WTC11 (cell line): ENCODE data around the gene COA5. TPM values are rescaled to one million over a fixed set of nuclear protein-coding genes. Genes with fewer than 3 reads are reported as not detected.

Source experiments
- ATAC-seq: fragments of 200-7000 bp; cut with Tn5 transposase; 2 replicates; pipeline ENCODE4 v1.10.0; 2021; ENCODE audit warnings: mild to moderate bottlenecking, moderate library complexity
- CTCF ChIA-PET: fragments of 300-600 bp; sonication (Branson Sonifier 250); formaldehyde crosslinking; loops from one replicate; lab custom pipeline; 2021; ENCODE audit warnings: antibody characterized with exemption; lab: Charles Lee
- POLR2A ChIA-PET: fragments of 350-600 bp; sonication (Branson Sonifier 250); formaldehyde crosslinking; loops from one replicate; lab custom pipeline; 2021; ENCODE audit warnings: antibody characterized with exemption; lab: Charles Lee
- DNase-seq: peaks from one replicate; pipeline ENCODE4 v3.0.0; 2021; ENCODE audit warnings: low spot score
- H3K27ac Mint-ChIP-seq: 2 replicates; pipeline ENCODE4 v1.8.0; 2021; ENCODE audit warnings: mixed read lengths
- H3K27me3 Mint-ChIP-seq: 2 replicates; pipeline ENCODE4 v1.8.0; 2021; ENCODE audit warnings: low read depth, mild to moderate bottlenecking, moderate library complexity, mixed read lengths
- H3K36me3 Mint-ChIP-seq: 2 replicates; pipeline ENCODE4 v1.8.0; 2021; ENCODE audit warnings: mixed read lengths
- H3K4me1 Mint-ChIP-seq: 2 replicates; pipeline ENCODE4 v1.8.0; 2022; ENCODE audit warnings: mixed read lengths
- H3K4me3 Mint-ChIP-seq: 2 replicates; pipeline ENCODE4 v1.8.0; 2021; ENCODE audit warnings: mild to moderate bottlenecking, moderate library complexity, mixed read lengths
- H3K9me3 Mint-ChIP-seq: 2 replicates; pipeline ENCODE4 v1.8.0; 2021; ENCODE audit warnings: mixed read lengths
- ATF2 ChIP-seq: sonication (generic); formaldehyde crosslinking; IDR thresholded peaks from 2 replicates; pipeline ENCODE4 v1.8.1; 2022; ENCODE audit warnings: low read depth, missing genetic modification reagents, borderline replicate concordance
- E2F5 ChIP-seq: sonication (generic); formaldehyde crosslinking; IDR thresholded peaks from 2 replicates; pipeline ENCODE4 v1.8.1; 2022; ENCODE audit warnings: mild to moderate bottlenecking, moderate library complexity, missing genetic modification reagents
- FOXK1 ChIP-seq: sonication (generic); formaldehyde crosslinking; IDR thresholded peaks from 2 replicates; pipeline ENCODE4 v1.8.0; 2022; ENCODE audit warnings: mild to moderate bottlenecking, moderate library complexity, missing genetic modification reagents
- FOXP1 ChIP-seq: sonication (generic); formaldehyde crosslinking; IDR thresholded peaks from 2 replicates; pipeline ENCODE4 v1.8.0; 2022; ENCODE audit warnings: missing genetic modification reagents, mild to moderate bottlenecking, moderate library complexity, borderline replicate concordance
- GABPB1 ChIP-seq: sonication (generic); formaldehyde crosslinking; IDR thresholded peaks from 2 replicates; pipeline ENCODE4 v1.8.1; 2023; ENCODE audit warnings: mild to moderate bottlenecking, missing genetic modification reagents
- GRHL2 ChIP-seq: fragments of 250-450 bp; sonication (Bioruptor Pico); IDR thresholded peaks from 2 replicates; pipeline ENCODE4 v1.8.0; 2022; ENCODE audit warnings: mild to moderate bottlenecking, moderate library complexity; ENCODE audit not compliant: insufficient replicate concordance, severe bottlenecking
- HMGXB4 ChIP-seq: sonication (generic); formaldehyde crosslinking; IDR thresholded peaks from 2 replicates; pipeline ENCODE4 v1.8.1; 2023; ENCODE audit warnings: mild to moderate bottlenecking, moderate library complexity, missing genetic modification reagents
- IRF2 ChIP-seq: sonication (generic); formaldehyde crosslinking; IDR thresholded peaks from 2 replicates; pipeline ENCODE4 v1.8.0; 2022; ENCODE audit warnings: low read depth, missing genetic modification reagents, borderline replicate concordance
- KAT7 ChIP-seq: sonication (generic); formaldehyde crosslinking; IDR thresholded peaks from 2 replicates; pipeline ENCODE4 v1.8.1; 2023; ENCODE audit warnings: missing genetic modification reagents, mild to moderate bottlenecking, borderline replicate concordance
- MYBL2 ChIP-seq: sonication (generic); formaldehyde crosslinking; IDR thresholded peaks from 2 replicates; pipeline ENCODE4 v1.8.1; 2023; ENCODE audit warnings: mild to moderate bottlenecking, moderate library complexity, missing genetic modification reagents
- RELA ChIP-seq: sonication (generic); formaldehyde crosslinking; IDR thresholded peaks from 2 replicates; pipeline ENCODE4 v1.8.1; 2022; ENCODE audit warnings: missing genetic modification reagents, mild to moderate bottlenecking, borderline replicate concordance
- SP1 ChIP-seq: sonication (generic); formaldehyde crosslinking; conservative IDR thresholded peaks from 2 replicates; pipeline ENCODE4 v1.8.1; 2022; ENCODE audit warnings: missing genetic modification reagents
- TP53 ChIP-seq: sonication (generic); formaldehyde crosslinking; IDR thresholded peaks from 2 replicates; pipeline ENCODE4 v1.8.1; 2023; ENCODE audit warnings: mild to moderate bottlenecking, missing genetic modification reagents
- ZBTB21 ChIP-seq: sonication (generic); formaldehyde crosslinking; IDR thresholded peaks from 2 replicates; pipeline ENCODE4 v1.8.1; 2023; ENCODE audit warnings: mild to moderate bottlenecking, missing genetic modification reagents, borderline replicate concordance
- ZNF263 ChIP-seq: sonication (generic); formaldehyde crosslinking; IDR thresholded peaks from 2 replicates; pipeline ENCODE4 v1.8.1; 2022; ENCODE audit warnings: low read depth, mild to moderate bottlenecking, moderate library complexity, missing genetic modification reagents
- ZNF396 ChIP-seq: fragments of 250-450 bp; sonication (Bioruptor Pico); IDR thresholded peaks from 2 replicates; pipeline ENCODE4 v1.8.0; 2021; ENCODE audit warnings: mild to moderate bottlenecking, moderate library complexity, borderline replicate concordance
- ZNF532 ChIP-seq: fragments of 250-450 bp; sonication (Bioruptor Pico); IDR thresholded peaks from 2 replicates; pipeline ENCODE4 v1.9.0; 2021; ENCODE audit warnings: mild to moderate bottlenecking, borderline replicate concordance
- total RNA-seq: library from RNA; stranded (reverse); gene quantifications from 3 replicates; pipeline ENCODE4 v1.2.3, GENCODE V29; 2021
- TF ChIP-seq, protein P1 (sequence below): sonication (generic); formaldehyde crosslinking; conservative IDR thresholded peaks from 2 replicates; pipeline ENCODE4 v1.8.1; 2022; ENCODE audit warnings: mild to moderate bottlenecking, missing genetic modification reagents
- TF ChIP-seq, protein P2 (sequence below): sonication (generic); formaldehyde crosslinking; IDR thresholded peaks from 2 replicates; pipeline ENCODE4 v1.8.1; 2022; ENCODE audit warnings: missing genetic modification reagents, borderline replicate concordance

The COA5 gene
- total RNA-seq, 1 experiment from 2014 or later, result 29.3 TPM

DNA sequence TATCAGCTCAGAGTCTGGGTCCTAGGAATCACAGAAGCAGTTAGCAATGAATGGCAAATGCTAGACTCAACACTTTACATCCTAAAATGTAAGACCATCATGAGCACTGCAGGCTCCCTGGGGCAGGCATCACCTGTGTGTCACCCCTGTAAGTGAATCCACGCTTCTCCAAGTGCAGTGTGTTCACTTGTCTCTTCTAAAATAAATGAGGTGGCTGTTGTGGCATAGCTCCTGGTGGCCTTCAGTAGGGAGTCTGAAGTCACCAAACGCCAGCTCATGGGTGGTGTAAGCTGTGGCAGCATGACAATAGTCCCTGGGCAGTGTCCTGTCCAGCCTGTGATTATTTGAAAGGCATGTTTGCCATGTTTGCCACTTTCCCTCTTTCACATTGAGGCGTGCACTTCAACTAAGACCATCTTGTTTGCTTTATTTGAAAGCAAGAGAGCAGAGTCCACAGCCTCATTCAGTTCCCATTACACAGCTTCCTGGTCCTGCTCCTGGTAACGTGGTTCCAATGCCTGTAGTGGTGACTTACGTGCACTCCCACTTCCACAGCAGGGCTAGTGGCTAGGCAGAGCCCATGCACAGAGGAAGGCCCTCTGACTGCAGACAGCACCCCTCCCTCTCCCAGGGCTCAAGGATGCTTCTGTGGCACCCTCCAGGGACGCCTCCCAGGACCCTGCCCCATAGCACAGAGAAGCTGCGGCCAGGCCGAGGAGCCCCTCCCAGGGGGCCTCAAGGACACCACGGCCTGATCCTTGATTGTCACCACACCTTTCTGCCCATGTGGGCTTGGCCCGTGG is 24.3 kb downstream of the COA5 start:
- Mint-ChIP-seq H3K4me3 (no peak overlapping the region), H3K27me3 (no peaks in the 10 kb centered on the region), H3K9me3 (no peaks in the 10 kb centered on the region), H3K36me3 (peaks cover 9% of the 10 kb centered on the region; the same call in 1 of the 2 replicates), H3K4me1 (no peaks in the 10 kb centered on the region), H3K27ac (no peak overlapping the region)
- DNase-seq (no peak), ATAC-seq (no peak)
- ChIA-PET POLR2A (no interaction called here), CTCF (interaction anchor here (0.7 to 1.4 kb wide), 3 partner anchors 15 to 96 kb away, joined by 3 to 4 read pairs (median 3); no protein-coding TSS in a partner anchor)
- 0 out of 2 replicates have a peak, but pooled peaks have one; percentile 43 for TF ChIP-seq GABPB1 (CRISPR knock-in tag)
- TF ChIP-seq ZNF396, result no peak

- POLR2A ChIA-PET, result no interaction called here
- TF ChIP-seq, protein P1, sequence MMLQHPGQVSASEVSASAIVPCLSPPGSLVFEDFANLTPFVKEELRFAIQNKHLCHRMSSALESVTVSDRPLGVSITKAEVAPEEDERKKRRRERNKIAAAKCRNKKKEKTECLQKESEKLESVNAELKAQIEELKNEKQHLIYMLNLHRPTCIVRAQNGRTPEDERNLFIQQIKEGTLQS, result no peak
- no peak for TF ChIP-seq HMGXB4 (CRISPR knock-in tag)
- no peak for TF ChIP-seq RELA (CRISPR knock-in tag)
- TF ChIP-seq GRHL2 (CRISPR knock-in tag), result no peak
- TF ChIP-seq GABPB1 (CRISPR knock-in tag), result no peak
- no peak for TF ChIP-seq KAT7 (CRISPR knock-in tag)
- no peak for TF ChIP-seq ZBTB21 (CRISPR knock-in tag)
- no peak for TF ChIP-seq SP1 (CRISPR knock-in tag)
- TF ChIP-seq, protein P2, sequence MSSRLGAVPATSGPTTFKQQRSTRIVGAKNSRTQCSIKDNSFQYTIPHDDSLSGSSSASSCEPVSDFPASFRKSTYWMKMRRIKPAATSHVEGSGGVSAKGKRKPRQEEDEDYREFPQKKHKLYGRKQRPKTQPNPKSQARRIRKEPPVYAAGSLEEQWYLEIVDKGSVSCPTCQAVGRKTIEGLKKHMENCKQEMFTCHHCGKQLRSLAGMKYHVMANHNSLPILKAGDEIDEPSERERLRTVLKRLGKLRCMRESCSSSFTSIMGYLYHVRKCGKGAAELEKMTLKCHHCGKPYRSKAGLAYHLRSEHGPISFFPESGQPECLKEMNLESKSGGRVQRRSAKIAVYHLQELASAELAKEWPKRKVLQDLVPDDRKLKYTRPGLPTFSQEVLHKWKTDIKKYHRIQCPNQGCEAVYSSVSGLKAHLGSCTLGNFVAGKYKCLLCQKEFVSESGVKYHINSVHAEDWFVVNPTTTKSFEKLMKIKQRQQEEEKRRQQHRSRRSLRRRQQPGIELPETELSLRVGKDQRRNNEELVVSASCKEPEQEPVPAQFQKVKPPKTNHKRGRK (CRISPR knock-in tag), result no peak
- no peak for TF ChIP-seq MYBL2 (CRISPR knock-in tag)
- TF ChIP-seq IRF2 (CRISPR knock-in tag), result no peak
- no peak for TF ChIP-seq FOXP1 (CRISPR knock-in tag)
- TF ChIP-seq TP53 (CRISPR knock-in tag), result no peak
- TF ChIP-seq ZNF532, result no peak
- no peak for TF ChIP-seq ZNF263 (CRISPR knock-in tag)
- TF ChIP-seq FOXK1 (CRISPR knock-in tag), result no peak
- TF ChIP-seq ATF2 (CRISPR knock-in tag), result no peak
- TF ChIP-seq ZNF396, result no peak
- TF ChIP-seq E2F5 (CRISPR knock-in tag), result no peak
- TF ChIP-seq, all 79 proteins: peak for 0
- no peak for ATAC-seq
- Mint-ChIP-seq H3K4me3 (no peak overlapping the region), H3K9me3 (no peaks in the 10 kb centered on the region), H3K4me1 (no peaks in the 10 kb centered on the region), H3K27me3 (no peaks in the 10 kb centered on the region), H3K27ac (no peak overlapping the region), H3K36me3 (peaks cover 9% of the 10 kb centered on the region; the same call in 1 of the 2 replicates)
- DNase-seq, result no peak
- CTCF ChIA-PET, result interaction anchor here (1.4 kb wide), 1 partner anchor 14 kb away, joined by 3 read pairs; no protein-coding TSS in a partner anchor
Observed at GRCh38 chr2:98583276-98583675, 25.0 kb downstream of the COA5 start.
